HG02610 (cell line): ENCODE data around the gene AHCYL2.
"Not testable (repeated sequence)": the region's sequence is repeated elsewhere in the genome, so short reads cannot be mapped to it uniquely, and the experiment has no call there.

Experiments
- ATAC-seq: cut with Tn5 transposase; IDR thresholded peaks from one replicate; pipeline ENCODE4 v1.9.1; 2021; ENCODE audit warnings: mild to moderate bottlenecking, moderate library complexity; ENCODE audit not compliant: unreplicated experiment

The AHCYL2 gene

GRCh38 chr7:129282865-129283264, 58.0 kb downstream of the AHCYL2 start:
- no peak for ATAC-seq

- no peak for ATAC-seq
Measured at GRCh38 chr7:129283936-129284335, 59.1 kb downstream of the AHCYL2 start.

- no peak for ATAC-seq
Measured at GRCh38 chr7:129285111-129285510, 60.3 kb downstream of the AHCYL2 start.

- no peak for ATAC-seq
Measured at GRCh38 chr7:129292861-129293260, 68.0 kb downstream of the AHCYL2 start.

- no peak for ATAC-seq
Measured at GRCh38 chr7:129295015-129295423, 70.2 kb downstream of the AHCYL2 start.

- no peak for ATAC-seq
Measured at GRCh38 chr7:129298268-129298893, 73.6 kb downstream of the AHCYL2 start.

- no peak for ATAC-seq
Measured at GRCh38 chr7:129299889-129300288, 75.1 kb downstream of the AHCYL2 start.

- not testable (repeated sequence) for ATAC-seq
Measured at GRCh38 chr7:129300299-129300698, 75.5 kb downstream of the AHCYL2 start.

- no peak for ATAC-seq
Measured at GRCh38 chr7:129307592-129307991, 82.8 kb downstream of the AHCYL2 start.

- no peak for ATAC-seq
Measured at GRCh38 chr7:129308047-129308446, 83.2 kb downstream of the AHCYL2 start.

GRCh38 chr7:129311429-129311828, 86.6 kb downstream of the AHCYL2 start:
- ATAC-seq = no peak

- no peak for ATAC-seq
Measured at GRCh38 chr7:129313282-129313681, 88.5 kb downstream of the AHCYL2 start.

GRCh38 chr7:129315960-129316359, 91.1 kb downstream of the AHCYL2 start:
- no peak for ATAC-seq

- no peak for ATAC-seq
Measured at GRCh38 chr7:129317450-129317849, 92.6 kb downstream of the AHCYL2 start.

GRCh38 chr7:129327076-129327475, 102.2 kb downstream of the AHCYL2 start:
- ATAC-seq = no peak

- no peak for ATAC-seq
Measured at GRCh38 chr7:129332254-129333035, 107.6 kb downstream of the AHCYL2 start.

GRCh38 chr7:129334473-129334872, 109.6 kb downstream of the AHCYL2 start:
- no peak for ATAC-seq

- no peak for ATAC-seq
Measured at GRCh38 chr7:129338450-129338849, 113.6 kb downstream of the AHCYL2 start.

GRCh38 chr7:129341212-129341611, 116.4 kb downstream of the AHCYL2 start:
- no peak for ATAC-seq

GRCh38 chr7:129341816-129342806, 117.3 kb downstream of the AHCYL2 start:
- no peak for ATAC-seq

GRCh38 chr7:129343099-129343700, 118.4 kb downstream of the AHCYL2 start:
- no peak for ATAC-seq
